Activated CD4-positive, alpha-beta T cell treated with anti-CD3 and anti-CD28 coated beads, Interleukin-2, amount 50 U/mL, for 16 hours (primary cell): ENCODE data around the gene MRS2.
"Not testable (repeated sequence)": the region's sequence is repeated elsewhere in the genome, so short reads cannot be mapped to it uniquely, and the experiment has no call there.

Experiments
- DNase-seq: peaks from one replicate; pipeline ENCODE4 v3.0.0-alpha.2; 2020

MRS2 gene

DNA sequence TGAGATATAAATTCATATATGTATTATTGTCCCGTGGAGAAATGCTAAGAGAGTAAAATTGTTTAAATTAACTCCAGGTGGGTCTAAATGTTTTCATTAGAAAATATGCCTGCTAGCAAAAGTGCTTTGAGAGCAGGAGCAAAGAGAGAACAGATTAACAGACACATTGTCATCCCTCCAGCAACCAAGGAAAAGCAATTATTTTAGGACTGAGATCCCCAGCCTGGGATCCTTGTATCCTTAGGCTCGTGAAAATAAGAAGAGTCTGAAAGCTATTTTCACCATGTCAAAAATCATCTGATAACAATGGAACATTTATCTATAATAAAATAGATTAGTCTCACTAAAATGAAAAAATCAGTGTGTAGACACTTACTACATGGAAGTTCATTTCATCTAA, 11.5 kb upstream of the MRS2 start:
- no peak for DNase-seq

DNA sequence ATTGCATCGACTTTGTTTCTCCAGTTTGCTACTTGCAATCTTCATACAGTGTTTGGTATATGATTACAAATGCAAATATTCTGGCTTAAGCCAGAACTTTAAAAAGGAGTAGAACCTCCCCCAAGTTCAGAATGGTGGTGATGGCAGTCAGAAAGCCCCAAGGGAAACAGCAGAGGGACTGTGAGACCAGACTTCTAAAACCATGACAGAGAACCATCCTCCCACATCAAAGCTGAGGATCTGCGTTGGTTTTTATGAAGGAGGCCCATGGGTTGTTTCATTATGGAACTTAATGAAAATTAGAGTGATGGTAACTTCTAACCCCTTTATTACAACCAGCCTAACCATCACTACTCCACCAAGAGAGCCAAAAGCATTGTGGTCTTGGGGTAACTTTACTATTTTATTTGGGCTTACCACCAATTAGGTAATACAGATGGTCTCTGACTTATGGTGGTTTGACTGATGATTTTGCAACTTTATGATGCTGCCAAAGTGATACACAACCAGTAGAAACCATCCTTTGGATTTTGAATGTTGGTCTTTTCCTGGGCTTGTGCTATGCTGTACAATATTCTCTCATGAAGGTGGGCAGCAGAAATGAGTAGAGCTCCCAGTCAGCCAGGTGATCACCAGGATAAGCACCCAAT, 10.9 kb upstream of the MRS2 start:
- peak; percentile 10 for DNase-seq

DNA sequence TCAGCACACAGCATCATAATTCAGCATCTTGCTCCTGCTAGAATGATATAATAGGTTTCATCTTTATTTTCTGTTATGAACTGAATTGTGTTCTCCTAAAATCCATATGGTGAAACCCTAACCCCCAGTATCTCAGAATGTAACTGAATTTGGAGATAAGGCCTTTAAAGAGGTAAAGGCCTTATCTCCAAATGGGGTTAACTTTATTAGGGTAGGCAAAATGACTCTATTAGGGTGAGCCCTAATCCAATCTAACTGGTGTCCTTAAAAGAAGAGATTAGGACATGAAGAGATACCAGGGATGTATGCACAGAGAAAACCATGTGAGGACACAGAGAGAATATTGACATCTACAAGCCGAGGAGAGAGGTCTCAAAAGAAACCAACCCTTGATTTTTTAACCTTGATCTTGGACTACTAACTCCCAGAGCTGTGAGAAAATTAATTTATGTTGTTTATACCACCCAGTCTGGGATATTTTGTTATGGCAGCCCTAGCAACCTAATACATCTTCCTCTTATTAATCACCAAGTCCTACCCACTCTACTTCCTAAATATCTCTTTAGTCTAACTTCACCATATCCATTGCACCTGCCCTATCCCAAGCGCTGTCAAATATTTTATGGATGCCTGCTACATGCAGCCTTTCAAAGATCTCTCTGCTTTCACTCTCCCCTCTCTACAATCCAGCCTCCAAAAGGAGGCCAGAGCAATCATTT, 8.5 kb upstream of the MRS2 start:
- DNase-seq, result no peak

DNA sequence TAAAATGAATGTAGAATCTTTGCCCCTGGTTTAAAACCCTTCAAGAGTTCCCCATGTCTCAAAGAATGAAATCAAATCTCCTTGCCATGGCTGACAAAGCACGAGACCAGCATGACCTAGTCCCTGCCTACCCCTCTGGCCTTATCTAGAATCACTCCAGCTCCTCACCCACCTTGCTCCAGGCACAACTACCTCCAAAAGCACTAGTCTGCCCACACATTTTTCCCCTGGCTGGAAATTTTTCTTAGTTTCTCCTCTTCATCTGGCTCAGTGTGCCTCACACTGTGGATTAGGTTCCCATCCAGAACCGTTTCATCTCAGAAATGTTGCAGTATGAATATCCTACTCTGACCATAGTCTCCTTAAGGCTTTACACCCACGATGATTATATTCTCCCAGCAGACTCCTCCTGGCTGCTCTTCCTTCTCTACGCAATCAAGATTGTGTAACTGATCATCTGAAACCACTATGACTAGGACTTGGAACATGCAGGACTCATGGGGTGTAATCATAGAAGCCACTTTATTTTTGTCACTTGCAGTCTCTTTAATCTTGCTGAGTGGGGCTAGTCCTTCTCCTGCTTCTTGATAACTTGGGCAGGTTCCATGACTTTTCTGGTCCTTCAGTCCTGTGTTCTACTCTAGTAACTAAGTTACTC, 7.8 kb upstream of the MRS2 start:
- no peak for DNase-seq

DNA sequence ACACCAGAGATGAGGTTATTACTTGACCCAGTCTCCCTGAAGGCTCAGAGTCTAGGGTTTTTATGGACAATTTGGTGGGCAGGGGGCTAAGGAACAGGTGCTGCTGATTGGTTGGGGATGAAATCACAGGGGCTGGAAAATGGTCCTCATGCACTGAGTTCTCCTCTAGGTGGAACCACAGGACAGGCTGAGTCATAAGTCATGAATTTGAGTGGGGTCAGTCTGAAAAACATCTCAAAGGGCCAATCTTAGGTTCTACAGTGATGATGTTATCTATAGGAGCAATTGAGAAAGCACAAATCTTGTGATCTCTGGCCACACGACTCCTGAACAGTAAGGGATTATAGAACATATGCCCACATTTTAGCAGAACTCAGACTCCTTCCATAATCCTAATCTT, 5.9 kb upstream of the MRS2 start:
- DNase-seq, result no peak

DNA sequence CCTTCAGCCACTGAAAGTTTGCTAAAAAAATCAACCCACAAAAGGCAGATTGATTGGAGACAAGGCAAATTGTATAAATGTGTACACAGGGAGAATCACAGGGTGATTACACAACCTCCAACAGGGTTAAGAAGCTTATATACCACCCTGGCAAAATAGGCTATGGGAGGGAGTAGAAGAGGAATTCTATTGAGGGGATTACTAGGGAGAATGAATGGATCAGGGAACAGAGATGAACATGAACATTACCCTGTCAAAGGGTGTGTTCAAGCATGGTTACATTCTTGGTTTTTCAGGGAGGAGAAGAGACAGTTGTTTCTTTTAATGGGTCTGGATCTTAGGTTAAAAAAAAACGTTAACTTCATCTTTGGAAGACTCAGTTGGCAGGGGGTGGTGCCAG, 5.1 kb upstream of the MRS2 start:
- DNase-seq, result no peak

DNA sequence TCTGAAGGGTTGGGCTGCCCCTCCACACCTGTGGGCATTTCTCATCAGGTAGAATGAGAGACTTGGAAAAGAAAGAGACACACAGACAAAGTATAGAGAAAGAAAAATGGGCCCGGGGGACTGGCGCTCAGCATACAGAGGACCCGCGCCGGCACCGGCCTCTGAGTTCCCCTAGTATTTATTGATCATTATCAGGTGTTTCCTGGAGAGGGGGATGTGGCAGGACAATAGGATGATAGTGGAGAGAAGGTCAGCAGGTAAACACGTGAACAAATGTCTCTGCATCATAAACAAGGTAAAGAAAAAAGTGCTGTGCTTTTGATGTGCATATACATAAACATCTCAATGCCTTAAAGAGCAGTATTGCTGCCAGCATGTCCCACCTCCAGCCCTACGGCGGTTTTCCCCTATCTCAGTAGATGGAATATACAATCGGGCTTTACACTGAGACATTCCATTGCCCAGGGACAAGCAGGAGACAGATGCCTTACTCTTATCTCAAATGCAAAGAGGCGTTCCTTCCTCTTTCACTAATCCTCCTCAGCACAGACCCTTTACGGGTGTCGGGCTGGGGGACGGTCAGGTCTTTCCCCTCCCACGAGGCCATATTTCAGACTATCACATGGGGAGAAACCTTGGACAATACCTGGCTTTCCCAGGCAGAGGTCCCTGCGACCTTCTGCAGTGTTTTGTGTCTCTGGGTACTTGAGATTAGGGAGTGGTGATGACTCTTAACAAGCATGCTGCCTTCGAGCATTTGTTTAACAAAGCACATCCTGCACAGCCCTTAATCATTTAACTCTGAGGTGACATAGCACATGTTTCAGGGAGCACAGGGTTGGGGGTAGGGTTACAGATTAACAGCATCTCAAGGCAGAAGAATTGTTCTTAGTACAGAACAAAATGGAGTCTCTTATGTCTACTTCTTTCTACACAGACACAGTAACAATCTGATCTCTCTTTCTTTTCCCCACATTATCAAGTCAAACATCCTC, 2.4 kb upstream of the MRS2 start:
- not testable (repeated sequence) for DNase-seq

DNA sequence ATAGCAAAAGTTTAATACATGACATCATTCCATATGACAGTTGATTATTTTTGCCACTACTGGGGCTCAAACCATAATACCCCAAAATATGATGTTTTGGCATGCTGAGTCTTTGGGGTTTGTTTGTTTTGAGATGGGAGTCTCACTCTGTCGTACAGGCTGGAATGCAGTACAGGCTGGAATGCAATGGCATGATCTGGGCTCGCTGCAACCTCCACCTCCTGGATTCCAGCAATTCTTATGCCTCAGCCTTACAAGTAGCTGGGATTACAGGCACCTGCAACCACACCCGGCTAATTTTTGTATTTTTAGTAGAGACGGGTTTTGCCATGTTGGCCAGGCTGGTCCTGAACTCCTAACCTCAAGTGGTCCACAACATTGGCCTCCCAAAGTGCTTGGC, 1.3 kb upstream of the MRS2 start:
- DNase-seq, result no peak

DNA sequence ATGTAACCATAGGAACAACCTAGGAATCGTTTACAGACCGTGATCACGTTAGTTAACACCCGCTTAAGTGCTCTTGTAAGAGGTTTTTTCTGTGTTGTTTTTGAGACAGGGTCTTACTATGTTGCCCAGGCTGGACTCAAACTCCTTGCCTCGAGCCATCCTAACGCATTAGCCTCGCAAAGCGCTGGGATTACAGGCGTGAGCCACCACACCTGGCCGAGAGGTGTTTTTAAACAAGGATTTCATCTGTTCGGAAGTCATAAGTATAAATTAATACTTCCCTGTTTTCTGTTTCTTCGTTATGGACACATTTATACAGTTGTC, 727 bp downstream of the MRS2 start:
- DNase-seq, result no peak

DNA sequence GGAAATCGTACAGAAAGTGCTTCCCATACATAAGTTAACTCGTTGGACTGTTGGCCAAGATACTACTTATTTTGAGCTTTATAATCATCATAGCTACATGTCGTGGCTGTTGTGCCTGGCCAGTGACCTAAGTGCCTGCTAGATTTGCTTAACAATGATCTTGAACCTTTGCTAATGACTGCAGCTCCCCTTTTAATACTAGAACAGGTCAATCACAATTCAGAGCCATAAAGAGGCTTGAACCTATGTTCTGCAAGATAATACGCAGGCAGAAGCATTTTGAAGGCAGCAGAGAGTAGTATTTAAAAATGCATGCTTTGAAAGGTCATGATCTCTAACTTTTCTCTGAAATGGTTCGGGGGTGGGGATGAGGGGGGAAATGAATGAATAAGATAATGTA, 2.5 kb downstream of the MRS2 start:
- DNase-seq, result no peak

DNA sequence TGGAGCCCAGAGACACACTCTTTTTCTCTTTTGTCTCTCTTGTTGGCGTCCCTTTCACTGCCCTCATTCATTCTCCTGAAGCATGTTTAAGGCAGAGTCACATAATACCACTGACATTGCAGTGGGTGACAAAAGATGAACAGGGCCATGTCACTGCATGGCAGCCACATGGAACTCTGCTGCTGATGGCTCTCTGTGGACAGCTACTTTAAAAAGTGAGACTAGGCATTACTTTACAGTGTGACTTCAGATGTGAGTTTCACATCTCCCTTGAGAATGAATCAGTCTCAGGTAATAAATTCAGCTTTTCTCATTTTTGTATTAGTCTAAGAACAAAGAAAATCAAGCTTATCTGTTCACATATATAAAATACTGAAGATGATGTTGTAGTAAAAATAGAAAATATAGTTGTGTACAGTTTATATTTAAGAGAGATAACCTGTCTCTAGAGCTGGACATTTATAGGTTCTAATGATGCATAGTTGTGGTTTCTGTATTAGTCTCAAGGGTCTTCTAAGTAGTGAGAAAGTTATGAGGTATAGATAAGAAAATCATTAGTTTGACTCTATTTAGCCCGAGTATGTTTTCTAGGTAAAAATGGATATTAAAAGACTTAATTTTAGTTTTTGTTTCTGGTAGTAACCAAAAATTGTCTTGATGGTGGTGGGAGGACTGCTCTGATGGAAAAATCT, 6.1 kb downstream of the MRS2 start:
- no peak for DNase-seq

DNA sequence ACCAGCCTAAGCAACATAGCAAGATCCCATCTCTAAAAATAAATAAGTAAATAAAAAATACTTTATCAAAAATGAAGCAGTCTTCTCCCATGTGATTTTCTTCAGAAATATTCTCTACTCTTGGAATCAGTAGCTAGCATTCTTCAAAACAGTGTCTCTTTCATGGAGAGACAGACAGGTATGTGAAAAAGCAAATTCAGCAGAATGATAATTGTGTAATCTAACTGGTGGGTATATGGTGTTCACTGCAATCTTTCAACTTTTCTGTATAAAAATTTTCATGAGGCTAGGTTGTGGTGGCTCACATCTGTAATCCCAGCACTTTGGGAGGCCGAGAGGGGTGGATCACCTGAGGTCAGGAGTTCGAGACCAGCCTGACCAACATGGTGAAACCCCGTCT, 7.9 kb downstream of the MRS2 start:
- no peak for DNase-seq

DNA sequence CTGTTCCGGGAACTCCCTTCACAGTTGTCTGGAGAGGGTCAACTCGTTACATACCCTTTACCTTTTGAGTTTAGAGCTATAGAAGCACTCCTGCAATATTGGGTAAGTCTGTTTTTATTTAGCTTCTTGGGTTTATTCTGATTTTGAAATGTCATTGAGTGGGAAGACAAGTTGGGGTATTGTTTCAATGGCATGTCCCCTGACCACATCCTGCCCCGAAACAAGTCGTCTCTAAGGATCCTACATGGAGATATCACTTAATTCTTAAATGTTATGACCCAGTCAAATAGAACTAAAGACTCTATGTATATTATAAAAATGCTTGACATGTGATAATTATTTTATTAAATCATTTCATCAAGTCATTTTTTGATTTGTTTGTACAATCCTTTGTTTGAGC, 9.6 kb downstream of the MRS2 start:
- DNase-seq, result no peak

DNA sequence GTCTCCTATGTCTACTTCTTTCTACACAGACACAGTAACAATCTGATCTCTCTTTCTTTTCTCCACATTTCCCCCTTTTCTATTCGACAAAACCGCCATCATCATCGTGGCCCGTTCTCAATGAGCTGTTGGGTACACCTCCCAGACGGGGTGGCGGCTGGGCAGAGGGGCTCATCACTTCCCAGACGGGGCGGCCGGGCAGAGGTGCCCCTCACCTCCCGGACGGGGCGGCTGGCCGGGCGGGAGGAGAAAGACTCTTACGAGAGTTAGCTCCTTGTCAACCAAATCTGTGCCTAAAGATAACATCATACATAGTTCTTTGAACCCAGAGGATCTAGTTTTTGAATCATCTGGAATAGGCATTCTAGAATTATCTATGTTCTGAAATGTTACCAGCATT, 11.8 kb downstream of the MRS2 start:
- not testable (repeated sequence) for DNase-seq

DNA sequence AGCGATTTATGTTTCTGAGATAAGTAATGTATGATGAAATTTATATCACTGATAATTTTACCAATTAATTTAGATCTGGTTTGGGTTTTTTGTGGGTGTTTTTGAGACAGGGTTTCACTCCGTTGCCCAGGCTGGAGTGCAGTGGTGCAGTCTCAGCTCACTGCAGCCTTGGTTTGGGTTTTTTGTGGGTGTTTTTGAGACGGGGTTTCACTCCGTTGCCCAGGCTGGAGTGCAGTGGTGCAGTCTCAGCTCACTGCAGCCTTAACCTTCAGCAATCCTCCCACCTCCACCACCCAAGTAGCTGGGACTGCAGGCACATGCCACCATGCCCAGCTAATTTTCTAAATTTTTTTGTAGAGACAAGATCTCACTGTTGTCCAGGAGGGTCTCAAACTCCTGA, 13.0 kb downstream of the MRS2 start:
- no peak for DNase-seq

DNA sequence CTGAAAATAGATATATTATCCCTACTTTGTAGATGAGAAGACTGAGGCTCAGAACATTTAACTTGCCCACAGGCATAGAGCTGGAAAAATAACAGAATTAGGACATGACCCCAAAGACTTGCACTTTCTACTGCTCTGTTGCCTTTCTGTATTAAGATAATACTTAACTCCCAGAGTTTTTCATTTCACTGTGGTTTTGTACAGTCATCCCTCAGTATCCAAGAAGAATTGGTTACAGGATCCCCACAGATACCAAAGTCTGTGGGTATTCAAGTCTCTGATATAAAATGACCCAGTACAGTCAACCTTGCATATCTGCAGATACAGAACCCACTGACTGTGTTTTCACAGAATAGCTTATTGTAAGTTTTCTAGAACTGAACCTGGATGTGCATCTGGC, 16.8 kb downstream of the MRS2 start:
- no peak for DNase-seq

DNA sequence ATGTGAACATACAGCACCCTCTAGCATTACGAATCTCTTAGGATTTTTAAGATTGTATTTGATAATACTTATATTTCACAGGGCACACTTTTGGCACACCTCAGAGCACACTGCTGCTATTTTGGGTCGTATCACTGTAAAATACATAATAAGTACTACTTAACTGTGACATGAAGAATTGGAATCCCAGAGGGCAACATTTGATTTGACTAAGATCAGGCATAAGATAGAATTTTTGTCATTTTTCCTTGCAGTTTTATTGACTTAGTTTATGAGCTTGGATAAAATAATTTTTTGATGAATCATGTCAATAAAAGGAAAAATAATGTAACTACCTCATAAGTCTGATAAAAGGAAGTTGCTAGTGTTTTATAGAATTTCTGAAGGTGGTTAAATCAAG, 22.4 kb downstream of the MRS2 start:
- no peak for DNase-seq

DNA sequence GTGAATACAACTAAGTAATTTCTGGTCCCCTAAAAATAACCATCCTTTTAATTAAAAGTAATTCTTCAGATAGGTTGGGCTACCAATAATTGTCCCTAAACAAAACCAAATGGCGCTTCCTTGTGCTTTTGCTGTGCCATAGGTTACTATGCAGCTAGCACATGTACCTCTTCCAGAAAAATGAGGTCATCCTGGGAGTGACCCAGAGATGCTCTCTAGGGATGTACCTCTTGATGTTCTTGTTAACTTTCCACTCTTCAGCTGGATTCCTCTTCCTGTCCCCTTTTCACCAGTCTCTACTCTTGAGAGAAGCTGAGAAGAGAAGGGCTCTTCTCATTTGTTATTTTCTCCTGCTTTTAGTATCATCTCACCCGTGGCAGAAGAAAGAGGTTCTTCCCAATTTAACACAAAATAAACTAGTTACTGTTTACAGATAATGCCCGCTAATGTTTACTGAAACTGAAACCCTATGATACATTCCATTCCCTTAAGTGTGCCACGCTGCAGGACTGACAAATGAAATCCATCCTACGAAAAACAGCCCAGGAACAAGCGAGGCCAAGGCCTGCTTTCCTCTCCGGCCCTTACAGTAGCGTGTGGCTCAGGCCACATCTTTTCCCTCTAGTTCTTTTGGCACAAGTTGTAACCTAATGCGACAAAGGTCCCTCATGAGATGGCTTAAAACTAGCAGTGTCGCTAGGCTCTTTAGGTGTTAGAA, 24.2 kb downstream of the MRS2 start:
- DNase-seq, result no peak

DNA sequence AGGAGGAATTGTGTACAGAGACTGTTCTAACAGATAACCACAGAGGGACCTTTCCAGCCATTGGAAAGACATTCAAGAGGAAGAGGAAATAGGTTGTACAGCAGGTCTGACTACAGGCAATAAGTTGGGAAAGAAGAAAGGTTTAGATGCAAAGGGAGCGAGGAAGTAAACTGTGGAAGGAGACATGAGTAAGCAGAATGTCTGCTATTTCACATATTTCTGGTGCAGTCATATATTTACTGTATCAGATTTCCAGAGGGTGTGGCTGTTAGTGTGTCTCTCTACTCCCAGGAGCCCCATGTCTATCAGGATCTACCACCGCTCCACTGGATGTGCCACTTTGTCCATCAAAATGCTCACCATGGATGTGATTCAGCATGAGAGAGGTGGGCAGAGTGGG, 25.9 kb downstream of the MRS2 start:
- DNase-seq, result no peak

DNA sequence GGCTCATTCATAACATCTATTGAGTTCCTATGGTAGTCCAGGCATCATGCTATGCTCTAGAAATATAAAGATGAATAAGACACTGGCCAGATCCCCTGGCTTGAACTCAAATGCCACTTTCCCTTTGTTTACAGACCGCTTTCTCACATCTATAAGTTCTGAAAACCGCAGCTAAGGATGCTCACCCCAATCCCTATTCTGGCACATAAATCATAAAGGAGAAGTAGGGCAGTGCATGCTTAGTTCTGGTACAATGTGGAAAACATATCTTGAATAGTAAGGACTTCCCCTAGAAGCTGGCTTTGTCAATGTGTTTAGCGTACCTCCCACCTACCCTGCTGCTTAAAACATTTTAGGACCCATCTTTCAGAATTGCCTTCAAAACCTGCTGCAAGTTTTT, 26.4 kb downstream of the MRS2 start:
- DNase-seq, result no peak

DNA sequence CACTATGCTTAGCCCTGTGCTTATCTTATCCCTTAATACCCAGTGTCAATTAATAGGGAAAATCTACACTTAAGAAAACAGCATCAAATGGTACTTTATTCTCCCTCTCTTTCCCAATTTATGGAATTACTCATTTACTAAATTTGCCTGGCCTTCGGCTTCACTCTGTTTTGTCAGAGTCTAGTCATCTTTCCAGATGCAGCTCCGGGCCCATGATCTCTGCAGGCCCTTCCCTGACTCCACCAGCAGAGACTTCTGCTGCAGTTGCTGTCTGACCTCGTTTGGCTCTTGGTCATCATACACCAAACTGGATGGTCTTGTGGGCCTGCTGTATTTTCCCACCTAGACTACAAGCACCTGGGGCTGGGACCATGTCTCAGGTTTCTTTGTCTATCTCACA, 27.4 kb downstream of the MRS2 start:
- no peak for DNase-seq

DNA sequence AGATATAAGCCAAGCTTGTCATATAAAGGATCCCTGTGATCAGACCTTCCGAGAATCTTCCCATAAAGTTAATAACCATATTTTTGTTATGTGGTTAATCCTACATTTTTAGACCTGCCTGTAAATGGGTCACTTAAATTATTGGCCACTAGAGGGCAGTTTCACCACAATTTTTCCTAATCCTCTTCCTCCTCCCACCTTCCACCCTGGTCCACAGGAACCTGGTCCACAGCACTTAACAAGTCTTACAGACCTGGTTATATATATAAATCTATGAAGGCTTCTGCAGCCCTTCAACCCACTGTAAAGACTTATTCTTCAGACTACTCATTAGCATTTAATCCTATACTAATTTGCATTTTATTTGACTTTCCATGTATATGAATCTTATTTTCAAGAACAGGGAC, 28.3 kb downstream of the MRS2 start:
- DNase-seq, result peak; percentile 45
